ENCODE results near the gene EHMT1.

- TF ChIP-seq TAF1 (IDR thresholded peaks at IDR 0.05; ENCODE audit: low read depth) = no peak
- TF ChIP-seq TCF12 (IDR thresholded peaks at IDR 0.05; ENCODE audit: low read depth) = no peak
- no peak for TF ChIP-seq TEAD4 (IDR thresholded peaks at IDR 0.05)
- no peak for TF ChIP-seq FOXM1 (IDR thresholded peaks at IDR 0.05; ENCODE audit: borderline replicate concordance, low read depth)
- TF ChIP-seq MAX (IDR thresholded peaks at IDR 0.05) = no peak
- TF ChIP-seq RAD21 (IDR thresholded peaks at IDR 0.05; ENCODE audit: low read depth) = no peak
- TF ChIP-seq REST (IDR thresholded peaks at IDR 0.05; ENCODE audit: low read depth) = no peak
These were observed 218.0 kb downstream of the EHMT1 start for GRCh38 chr9:137836831-137837241.
